HG03520 (cell line): ENCODE results near the gene TRIM32.
"Not testable (repeated sequence)": the region's sequence is repeated elsewhere in the genome, so short reads cannot be mapped to it uniquely, and the experiment has no call there.

Experiments used
- ATAC-seq: cut with Tn5 transposase; IDR thresholded peaks from one replicate; pipeline ENCODE4 v1.9.1; 2021; ENCODE audit warnings: mild to moderate bottlenecking, moderate library complexity; ENCODE audit not compliant: unreplicated experiment

Gene TRIM32

GRCh38 chr9:116674210-116674980 lies 12.7 kb upstream of the TRIM32 start:
- no peak for ATAC-seq

GRCh38 chr9:116683535-116683934 lies 3.6 kb upstream of the TRIM32 start:
- no peak for ATAC-seq

GRCh38 chr9:116685166-116685565 lies 1.9 kb upstream of the TRIM32 start:
- ATAC-seq = no peak

GRCh38 chr9:116686135-116686534 lies 970 bp upstream of the TRIM32 start:
- ATAC-seq = no peak

DNA sequence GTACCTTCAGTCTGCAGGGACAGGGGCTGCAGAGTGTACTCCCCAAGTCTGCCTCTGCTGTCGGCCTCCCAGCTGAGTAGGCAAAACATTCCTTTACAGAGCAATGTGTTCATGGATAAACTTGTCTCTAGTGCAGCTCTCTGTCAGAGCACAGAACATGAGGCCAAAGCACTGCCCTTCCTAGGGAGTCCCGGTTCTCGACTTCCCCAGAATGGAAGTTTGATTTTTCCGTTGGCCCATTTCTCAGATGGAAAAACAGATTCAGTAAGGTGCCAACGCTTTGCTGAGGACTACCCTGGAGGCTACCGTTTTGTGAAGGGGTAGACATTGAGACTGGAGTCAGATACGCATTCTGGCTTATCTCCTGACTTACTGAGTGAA lies 422 bp upstream of the TRIM32 start:
- ATAC-seq = peak; percentile 39

- no peak for ATAC-seq
Observed at GRCh38 chr9:116687754-116688135, 640 bp downstream of the TRIM32 start.

GRCh38 chr9:116688806-116689485 lies 1.8 kb downstream of the TRIM32 start:
- no peak for ATAC-seq

DNA sequence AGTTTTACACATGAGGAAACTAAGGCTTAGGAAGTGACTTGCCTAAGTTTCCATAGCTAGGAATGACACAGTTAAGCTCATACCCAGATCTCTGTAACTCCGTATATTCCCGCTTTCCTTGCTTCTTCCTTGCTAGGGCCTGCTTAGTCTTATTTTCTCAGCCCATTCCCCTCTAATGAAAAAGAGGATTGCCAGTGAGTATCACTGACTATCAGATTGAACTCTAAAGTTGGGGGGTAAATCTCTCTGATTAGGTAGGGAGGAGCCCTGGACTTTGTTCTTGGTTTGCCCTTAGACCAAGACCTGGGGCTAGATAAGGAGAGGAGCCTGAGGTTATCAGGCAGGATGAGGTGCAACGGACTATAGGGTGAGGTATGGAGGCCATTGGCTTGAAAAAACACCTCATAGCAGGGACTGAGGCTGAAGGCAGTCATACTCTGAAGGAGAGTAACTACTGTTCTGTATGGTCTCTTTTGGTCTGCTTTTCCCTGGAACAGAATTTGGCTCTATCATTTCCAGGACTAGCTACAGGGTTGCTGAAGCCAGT lies 2.5 kb downstream of the TRIM32 start:
- no peak for ATAC-seq

DNA sequence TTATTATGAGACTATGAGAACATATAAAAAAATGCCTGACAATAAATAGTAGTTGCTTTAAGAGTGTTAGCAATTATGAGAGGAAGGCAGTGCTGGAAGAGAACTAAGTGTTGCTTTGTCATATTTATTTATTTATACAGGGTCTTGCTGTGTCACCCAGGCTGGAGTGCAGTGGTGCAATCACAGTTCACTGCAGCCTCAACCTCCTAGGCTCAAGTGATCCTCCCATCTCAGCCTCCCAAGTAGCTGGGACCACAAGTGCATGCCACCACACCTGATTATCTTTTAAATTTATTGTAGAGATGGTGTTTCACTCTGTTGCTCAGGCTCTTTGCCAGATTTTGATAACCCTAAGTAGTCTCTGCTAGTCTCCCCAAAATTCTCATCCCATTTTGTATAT lies 3.7 kb downstream of the TRIM32 start:
- not testable (repeated sequence) for ATAC-seq

GRCh38 chr9:116691607-116692006 lies 4.5 kb downstream of the TRIM32 start:
- no peak for ATAC-seq

DNA sequence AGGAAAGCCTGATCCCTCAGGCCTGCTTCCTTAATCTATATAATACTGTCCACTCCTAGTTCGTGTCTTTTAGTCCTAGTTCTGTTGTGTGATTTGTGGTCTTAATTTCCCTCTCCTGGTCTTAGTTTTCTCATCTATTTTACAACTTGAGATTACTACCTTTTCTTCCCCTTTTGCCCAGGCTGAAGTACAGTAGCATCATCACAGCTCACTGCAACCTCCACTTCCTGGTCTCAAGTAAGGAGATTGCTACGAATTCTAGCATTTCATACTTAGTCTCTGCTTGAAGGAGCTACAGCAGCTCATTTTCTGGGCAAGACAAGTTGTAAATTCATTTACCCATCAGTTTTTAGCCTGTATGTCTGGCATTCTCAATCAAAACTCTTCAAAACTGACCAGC lies 5.5 kb downstream of the TRIM32 start:
- ATAC-seq = no peak

DNA sequence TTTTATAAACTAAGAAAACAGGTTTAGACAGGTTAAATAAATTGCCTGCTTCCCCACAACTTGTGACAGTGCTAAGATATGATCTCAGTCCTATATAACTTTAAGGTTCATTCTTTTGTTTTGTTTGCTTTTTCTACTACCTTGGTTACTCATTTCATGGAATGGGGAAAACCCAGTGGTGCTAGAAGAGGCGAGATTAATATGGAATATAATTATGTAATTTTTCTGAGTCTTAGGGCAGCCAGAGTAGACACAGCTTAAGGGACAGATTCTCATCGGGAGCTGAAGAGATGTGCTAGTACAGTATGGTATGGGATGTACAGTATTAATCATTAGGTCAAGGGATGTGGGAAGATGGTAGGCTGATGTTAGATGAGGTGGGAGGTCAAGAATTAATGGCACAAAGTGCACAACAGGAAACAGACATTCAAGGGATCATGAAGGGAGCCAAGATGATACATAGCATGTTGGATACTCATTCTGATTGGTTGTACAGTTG lies 6.2 kb downstream of the TRIM32 start:
- ATAC-seq = no peak

DNA sequence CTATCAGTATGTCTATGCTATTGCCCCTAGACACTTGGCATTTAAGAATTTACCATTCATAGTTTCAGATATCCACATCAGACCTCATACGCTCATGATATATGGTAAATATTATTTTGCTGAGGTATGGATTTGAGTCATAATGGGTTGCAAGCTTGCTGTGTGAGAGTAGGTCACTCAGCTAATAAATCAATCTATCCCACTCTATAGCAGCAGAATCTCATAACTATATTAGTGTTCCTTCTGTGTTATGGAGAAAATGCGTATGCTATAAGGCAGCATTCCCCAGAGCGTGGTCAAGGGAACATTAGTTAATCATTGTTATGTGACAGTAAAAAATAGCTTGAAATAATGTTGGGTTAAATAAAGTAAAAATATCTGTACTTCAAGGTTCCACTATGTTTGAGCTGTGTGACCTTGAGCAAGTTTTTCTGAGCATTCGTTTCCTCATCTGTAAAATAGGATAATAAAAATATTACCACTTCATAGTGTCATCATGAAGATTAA lies 7.7 kb downstream of the TRIM32 start:
- no peak for ATAC-seq

GRCh38 chr9:116695438-116695837 lies 8.3 kb downstream of the TRIM32 start:
- no peak for ATAC-seq

DNA sequence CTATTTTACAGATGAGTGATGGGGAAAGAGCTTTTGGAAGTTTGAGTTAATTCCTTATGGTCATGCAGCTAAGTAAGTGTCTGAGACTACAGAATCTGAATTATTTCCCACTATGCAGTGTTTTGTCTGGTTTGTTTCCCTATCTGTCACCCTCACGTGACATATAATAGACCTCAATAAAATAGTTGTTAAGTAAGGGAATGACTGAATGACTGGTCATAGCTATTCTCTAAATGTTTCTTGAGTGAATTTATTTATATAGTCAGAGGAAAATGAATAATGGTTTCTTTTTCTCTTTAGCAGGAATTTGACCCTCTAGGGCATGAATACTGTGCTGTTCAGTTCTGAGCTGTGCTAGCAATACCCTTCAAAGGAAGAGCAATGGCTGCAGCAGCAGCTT lies 10.3 kb downstream of the TRIM32 start:
- no peak for ATAC-seq

DNA sequence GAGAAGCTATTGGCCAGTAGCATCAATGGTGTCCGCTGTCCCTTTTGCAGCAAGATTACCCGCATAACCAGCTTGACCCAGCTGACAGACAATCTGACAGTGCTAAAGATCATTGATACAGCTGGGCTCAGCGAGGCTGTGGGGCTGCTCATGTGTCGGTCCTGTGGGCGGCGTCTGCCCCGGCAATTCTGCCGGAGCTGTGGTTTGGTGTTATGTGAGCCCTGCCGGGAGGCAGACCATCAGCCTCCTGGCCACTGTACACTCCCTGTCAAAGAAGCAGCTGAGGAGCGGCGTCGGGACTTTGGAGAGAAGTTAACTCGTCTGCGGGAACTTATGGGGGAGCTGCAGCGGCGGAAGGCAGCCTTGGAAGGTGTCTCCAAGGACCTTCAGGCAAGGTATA lies 10.8 kb downstream of the TRIM32 start:
- no peak for ATAC-seq

DNA sequence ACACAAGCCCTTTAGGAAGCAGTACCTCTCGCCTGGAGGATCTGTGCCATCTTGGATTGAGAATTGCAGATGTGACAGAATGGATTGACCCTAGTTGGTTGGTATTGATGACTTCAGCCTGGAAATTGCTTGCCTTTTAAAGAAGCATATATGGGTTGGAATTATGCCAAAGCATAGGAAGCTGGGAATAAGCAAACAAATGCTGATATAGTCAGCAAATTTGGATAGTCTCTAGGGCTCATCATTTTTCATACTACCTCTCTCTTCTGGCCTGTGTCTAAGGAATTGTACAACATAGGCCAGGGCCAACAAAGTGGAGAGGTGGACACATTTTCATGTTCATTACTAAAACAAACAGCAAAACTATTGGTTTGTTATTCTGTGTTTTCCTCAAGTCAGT lies 13.2 kb downstream of the TRIM32 start:
- ATAC-seq = no peak

DNA sequence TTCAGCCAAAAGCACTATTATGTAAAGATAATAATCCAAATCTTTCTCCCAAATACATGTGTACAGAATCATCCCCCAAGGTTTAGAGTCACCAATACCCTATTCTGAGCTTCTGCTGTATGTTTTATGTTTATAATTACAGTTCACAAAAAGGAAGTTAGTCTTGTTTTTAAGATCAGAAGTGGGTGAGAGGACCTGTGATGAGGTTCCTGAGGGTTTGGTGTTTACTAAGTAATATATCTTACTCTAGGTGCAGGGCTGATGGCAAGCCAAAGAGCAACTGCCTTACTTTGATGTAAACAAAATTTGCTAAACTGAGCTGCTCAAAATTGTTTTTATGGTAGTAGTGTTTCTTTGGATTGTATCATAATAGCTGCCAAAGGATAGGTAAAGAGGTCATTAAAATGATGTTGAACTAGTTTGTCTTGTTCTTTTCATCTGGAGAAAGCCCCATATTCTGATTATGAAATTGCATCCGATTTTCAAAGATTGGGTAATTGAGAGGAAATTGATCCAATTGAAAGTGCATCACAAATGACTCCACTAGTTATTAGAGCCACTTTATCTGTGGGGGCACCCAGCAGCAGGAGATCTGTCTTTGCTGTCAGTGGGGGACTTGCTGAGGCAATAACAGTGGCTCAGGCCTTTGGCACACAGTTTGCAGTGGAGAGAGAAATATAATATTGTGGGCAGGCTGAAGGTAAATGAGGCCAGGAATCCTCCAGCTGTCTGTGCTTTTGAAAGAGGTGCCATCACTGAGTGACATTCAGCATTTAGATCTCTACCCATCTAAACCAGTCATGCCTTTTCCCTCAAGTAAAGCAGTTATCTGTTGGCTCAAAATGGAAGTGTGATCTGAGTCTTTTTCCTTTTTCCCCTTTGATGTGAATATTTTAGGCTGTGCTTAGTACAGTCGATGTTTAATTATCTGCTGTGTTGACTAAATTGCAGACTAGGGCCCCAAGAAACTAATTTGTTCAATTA lies 14.1 kb downstream of the TRIM32 start:
- no peak for ATAC-seq

GRCh38 chr9:116701940-116702642 lies 15.0 kb downstream of the TRIM32 start:
- no peak for ATAC-seq

- ATAC-seq = no peak
Observed at GRCh38 chr9:116703634-116704033, 16.5 kb downstream of the TRIM32 start.
